WTC11 (cell line): ENCODE data around the gene KAT7. TPM values are rescaled to one million over a fixed set of nuclear protein-coding genes. Genes with fewer than 3 reads are reported as not detected.

Source experiments
- ATAC-seq: fragments of 200-7000 bp; cut with Tn5 transposase; 2 replicates; pipeline ENCODE4 v1.10.0; 2021; ENCODE audit warnings: mild to moderate bottlenecking, moderate library complexity
- CTCF ChIA-PET: fragments of 300-600 bp; sonication (Branson Sonifier 250); formaldehyde crosslinking; loops from one replicate; lab custom pipeline; 2021; ENCODE audit warnings: antibody characterized with exemption; lab: Charles Lee
- POLR2A ChIA-PET: fragments of 350-600 bp; sonication (Branson Sonifier 250); formaldehyde crosslinking; loops from one replicate; lab custom pipeline; 2021; ENCODE audit warnings: antibody characterized with exemption; lab: Charles Lee
- DNase-seq: peaks from one replicate; pipeline ENCODE4 v3.0.0; 2021; ENCODE audit warnings: low spot score
- H3K27ac Mint-ChIP-seq: 2 replicates; pipeline ENCODE4 v1.8.0; 2021; ENCODE audit warnings: mixed read lengths
- H3K27me3 Mint-ChIP-seq: 2 replicates; pipeline ENCODE4 v1.8.0; 2021; ENCODE audit warnings: low read depth, mild to moderate bottlenecking, moderate library complexity, mixed read lengths
- H3K36me3 Mint-ChIP-seq: 2 replicates; pipeline ENCODE4 v1.8.0; 2021; ENCODE audit warnings: mixed read lengths
- H3K4me1 Mint-ChIP-seq: 2 replicates; pipeline ENCODE4 v1.8.0; 2022; ENCODE audit warnings: mixed read lengths
- H3K4me3 Mint-ChIP-seq: 2 replicates; pipeline ENCODE4 v1.8.0; 2021; ENCODE audit warnings: mild to moderate bottlenecking, moderate library complexity, mixed read lengths
- H3K9me3 Mint-ChIP-seq: 2 replicates; pipeline ENCODE4 v1.8.0; 2021; ENCODE audit warnings: mixed read lengths
- AFF4 ChIP-seq: sonication (generic); formaldehyde crosslinking; IDR thresholded peaks from 2 replicates; pipeline ENCODE4 v1.8.1; 2023; ENCODE audit warnings: mild to moderate bottlenecking, missing genetic modification reagents, borderline replicate concordance
- FOXJ3 ChIP-seq: sonication (generic); formaldehyde crosslinking; IDR thresholded peaks from 2 replicates; pipeline ENCODE4 v1.9.0; 2021; ENCODE audit warnings: missing genetic modification reagents, mild to moderate bottlenecking, borderline replicate concordance
- FOXK1 ChIP-seq: sonication (generic); formaldehyde crosslinking; IDR thresholded peaks from 2 replicates; pipeline ENCODE4 v1.8.0; 2022; ENCODE audit warnings: mild to moderate bottlenecking, moderate library complexity, missing genetic modification reagents
- GABPB1 ChIP-seq: sonication (generic); formaldehyde crosslinking; IDR thresholded peaks from 2 replicates; pipeline ENCODE4 v1.8.1; 2023; ENCODE audit warnings: mild to moderate bottlenecking, missing genetic modification reagents
- HMGA2 ChIP-seq: fragments of 250-450 bp; sonication (Bioruptor Pico); IDR thresholded peaks from 2 replicates; pipeline ENCODE4 v1.4.0; 2021; ENCODE audit warnings: mild to moderate bottlenecking, moderate library complexity
- IRF2 ChIP-seq: sonication (generic); formaldehyde crosslinking; IDR thresholded peaks from 2 replicates; pipeline ENCODE4 v1.8.0; 2022; ENCODE audit warnings: low read depth, missing genetic modification reagents, borderline replicate concordance
- KAT7 ChIP-seq: sonication (generic); formaldehyde crosslinking; IDR thresholded peaks from 2 replicates; pipeline ENCODE4 v1.8.1; 2023; ENCODE audit warnings: missing genetic modification reagents, mild to moderate bottlenecking, borderline replicate concordance
- NR2C2 ChIP-seq: sonication (generic); formaldehyde crosslinking; IDR thresholded peaks from 2 replicates; pipeline ENCODE4 v1.8.0; 2022; ENCODE audit warnings: mild to moderate bottlenecking, missing genetic modification reagents
- PRRX2 ChIP-seq: fragments of 250-450 bp; sonication (Bioruptor Pico); IDR thresholded peaks from 2 replicates; pipeline ENCODE4 v1.8.0; 2021; ENCODE audit warnings: mild to moderate bottlenecking
- SMAD3 ChIP-seq: sonication (generic); formaldehyde crosslinking; IDR thresholded peaks from 2 replicates; pipeline ENCODE4 v1.8.0; 2022; ENCODE audit warnings: missing genetic modification reagents, mild to moderate bottlenecking, borderline replicate concordance
- TCF7 ChIP-seq: sonication (generic); formaldehyde crosslinking; IDR thresholded peaks from 2 replicates; pipeline ENCODE4 v1.8.0; 2022; ENCODE audit warnings: mild to moderate bottlenecking, low read depth, missing genetic modification reagents, moderate library complexity
- TEAD1 ChIP-seq: sonication (generic); formaldehyde crosslinking; IDR thresholded peaks from 2 replicates; pipeline ENCODE4 v1.8.0; 2022; ENCODE audit warnings: mild to moderate bottlenecking, missing genetic modification reagents
- ZBTB21 ChIP-seq: sonication (generic); formaldehyde crosslinking; IDR thresholded peaks from 2 replicates; pipeline ENCODE4 v1.8.1; 2023; ENCODE audit warnings: mild to moderate bottlenecking, missing genetic modification reagents, borderline replicate concordance
- ZNF263 ChIP-seq: sonication (generic); formaldehyde crosslinking; IDR thresholded peaks from 2 replicates; pipeline ENCODE4 v1.8.1; 2022; ENCODE audit warnings: low read depth, mild to moderate bottlenecking, moderate library complexity, missing genetic modification reagents
- total RNA-seq: library from RNA; stranded (reverse); gene quantifications from 3 replicates; pipeline ENCODE4 v1.2.3, GENCODE V29; 2021
- TF ChIP-seq, protein P1 (sequence below): sonication (generic); formaldehyde crosslinking; IDR thresholded peaks from 2 replicates; pipeline ENCODE4 v1.8.0; 2022; ENCODE audit warnings: mild to moderate bottlenecking, missing genetic modification reagents
- TF ChIP-seq, protein P2 (sequence below): sonication (generic); formaldehyde crosslinking; IDR thresholded peaks from 2 replicates; pipeline ENCODE4 v1.8.0; 2023; ENCODE audit warnings: missing genetic modification reagents
- TF ChIP-seq, protein P3 (sequence below): fragments of 250-450 bp; sonication (Bioruptor Pico); IDR thresholded peaks from 2 replicates; pipeline ENCODE4 v1.9.0; 2021; ENCODE audit warnings: mild to moderate bottlenecking
- TF ChIP-seq, protein P4 (sequence below): sonication (generic); formaldehyde crosslinking; IDR thresholded peaks from 2 replicates; pipeline ENCODE4 v1.8.1; 2023; ENCODE audit warnings: mild to moderate bottlenecking, missing genetic modification reagents, moderate library complexity
- TF ChIP-seq, protein P5 (sequence below): sonication (generic); formaldehyde crosslinking; IDR thresholded peaks from 2 replicates; pipeline ENCODE4 v1.8.1; 2022; ENCODE audit warnings: mild to moderate bottlenecking, missing genetic modification reagents, moderate library complexity, borderline replicate concordance

Gene KAT7
- total RNA-seq, 1 experiment from 2014 or later: 199 TPM

- TF ChIP-seq SMAD3 (CRISPR knock-in tag) (no peak), KAT7 (CRISPR knock-in tag) (no peak), ZBTB21 (CRISPR knock-in tag) (no peak), IRF2 (CRISPR knock-in tag) (no peak)
- TF ChIP-seq, protein P1, sequence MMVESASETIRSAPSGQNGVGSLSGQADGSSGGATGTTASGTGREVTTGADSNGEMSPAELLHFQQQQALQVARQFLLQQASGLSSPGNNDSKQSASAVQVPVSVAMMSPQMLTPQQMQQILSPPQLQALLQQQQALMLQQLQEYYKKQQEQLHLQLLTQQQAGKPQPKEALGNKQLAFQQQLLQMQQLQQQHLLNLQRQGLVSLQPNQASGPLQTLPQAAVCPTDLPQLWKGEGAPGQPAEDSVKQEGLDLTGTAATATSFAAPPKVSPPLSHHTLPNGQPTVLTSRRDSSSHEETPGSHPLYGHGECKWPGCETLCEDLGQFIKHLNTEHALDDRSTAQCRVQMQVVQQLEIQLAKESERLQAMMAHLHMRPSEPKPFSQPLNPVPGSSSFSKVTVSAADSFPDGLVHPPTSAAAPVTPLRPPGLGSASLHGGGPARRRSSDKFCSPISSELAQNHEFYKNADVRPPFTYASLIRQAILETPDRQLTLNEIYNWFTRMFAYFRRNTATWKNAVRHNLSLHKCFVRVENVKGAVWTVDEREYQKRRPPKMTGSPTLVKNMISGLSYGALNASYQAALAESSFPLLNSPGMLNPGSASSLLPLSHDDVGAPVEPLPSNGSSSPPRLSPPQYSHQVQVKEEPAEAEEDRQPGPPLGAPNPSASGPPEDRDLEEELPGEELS: no peak
These were observed 12.8 kb upstream of the KAT7 start (continued) for GRCh38 chr17:49775546-49776260.

GRCh38 chr17:49776551-49777300 lies 11.8 kb upstream of the KAT7 start:
- H3K4me1 Mint-ChIP-seq: no peaks in the 10 kb centered on the region
- no peaks in the 10 kb centered on the region for H3K36me3 Mint-ChIP-seq
- H3K9me3 Mint-ChIP-seq: no peaks in the 10 kb centered on the region
- H3K27me3 Mint-ChIP-seq: peaks cover 4% of the 10 kb centered on the region
- TF ChIP-seq FOXK1 (CRISPR knock-in tag): no peak
- TF ChIP-seq, protein P2, sequence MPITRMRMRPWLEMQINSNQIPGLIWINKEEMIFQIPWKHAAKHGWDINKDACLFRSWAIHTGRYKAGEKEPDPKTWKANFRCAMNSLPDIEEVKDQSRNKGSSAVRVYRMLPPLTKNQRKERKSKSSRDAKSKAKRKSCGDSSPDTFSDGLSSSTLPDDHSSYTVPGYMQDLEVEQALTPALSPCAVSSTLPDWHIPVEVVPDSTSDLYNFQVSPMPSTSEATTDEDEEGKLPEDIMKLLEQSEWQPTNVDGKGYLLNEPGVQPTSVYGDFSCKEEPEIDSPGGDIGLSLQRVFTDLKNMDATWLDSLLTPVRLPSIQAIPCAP (CRISPR knock-in tag): no peak
- no peak for TF ChIP-seq FOXJ3 (CRISPR knock-in tag)
- no peak for TF ChIP-seq NR2C2 (CRISPR knock-in tag)
- TF ChIP-seq, protein P1: no peak
- TF ChIP-seq, protein P3, sequence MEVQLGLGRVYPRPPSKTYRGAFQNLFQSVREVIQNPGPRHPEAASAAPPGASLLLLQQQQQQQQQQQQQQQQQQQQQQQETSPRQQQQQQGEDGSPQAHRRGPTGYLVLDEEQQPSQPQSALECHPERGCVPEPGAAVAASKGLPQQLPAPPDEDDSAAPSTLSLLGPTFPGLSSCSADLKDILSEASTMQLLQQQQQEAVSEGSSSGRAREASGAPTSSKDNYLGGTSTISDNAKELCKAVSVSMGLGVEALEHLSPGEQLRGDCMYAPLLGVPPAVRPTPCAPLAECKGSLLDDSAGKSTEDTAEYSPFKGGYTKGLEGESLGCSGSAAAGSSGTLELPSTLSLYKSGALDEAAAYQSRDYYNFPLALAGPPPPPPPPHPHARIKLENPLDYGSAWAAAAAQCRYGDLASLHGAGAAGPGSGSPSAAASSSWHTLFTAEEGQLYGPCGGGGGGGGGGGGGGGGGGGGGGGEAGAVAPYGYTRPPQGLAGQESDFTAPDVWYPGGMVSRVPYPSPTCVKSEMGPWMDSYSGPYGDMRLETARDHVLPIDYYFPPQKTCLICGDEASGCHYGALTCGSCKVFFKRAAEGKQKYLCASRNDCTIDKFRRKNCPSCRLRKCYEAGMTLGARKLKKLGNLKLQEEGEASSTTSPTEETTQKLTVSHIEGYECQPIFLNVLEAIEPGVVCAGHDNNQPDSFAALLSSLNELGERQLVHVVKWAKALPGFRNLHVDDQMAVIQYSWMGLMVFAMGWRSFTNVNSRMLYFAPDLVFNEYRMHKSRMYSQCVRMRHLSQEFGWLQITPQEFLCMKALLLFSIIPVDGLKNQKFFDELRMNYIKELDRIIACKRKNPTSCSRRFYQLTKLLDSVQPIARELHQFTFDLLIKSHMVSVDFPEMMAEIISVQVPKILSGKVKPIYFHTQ (CRISPR knock-in tag): no peak
- TF ChIP-seq, protein P4, sequence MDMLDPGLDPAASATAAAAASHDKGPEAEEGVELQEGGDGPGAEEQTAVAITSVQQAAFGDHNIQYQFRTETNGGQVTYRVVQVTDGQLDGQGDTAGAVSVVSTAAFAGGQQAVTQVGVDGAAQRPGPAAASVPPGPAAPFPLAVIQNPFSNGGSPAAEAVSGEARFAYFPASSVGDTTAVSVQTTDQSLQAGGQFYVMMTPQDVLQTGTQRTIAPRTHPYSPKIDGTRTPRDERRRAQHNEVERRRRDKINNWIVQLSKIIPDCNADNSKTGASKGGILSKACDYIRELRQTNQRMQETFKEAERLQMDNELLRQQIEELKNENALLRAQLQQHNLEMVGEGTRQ (CRISPR knock-in tag): no peak
- TF ChIP-seq, protein P5, sequence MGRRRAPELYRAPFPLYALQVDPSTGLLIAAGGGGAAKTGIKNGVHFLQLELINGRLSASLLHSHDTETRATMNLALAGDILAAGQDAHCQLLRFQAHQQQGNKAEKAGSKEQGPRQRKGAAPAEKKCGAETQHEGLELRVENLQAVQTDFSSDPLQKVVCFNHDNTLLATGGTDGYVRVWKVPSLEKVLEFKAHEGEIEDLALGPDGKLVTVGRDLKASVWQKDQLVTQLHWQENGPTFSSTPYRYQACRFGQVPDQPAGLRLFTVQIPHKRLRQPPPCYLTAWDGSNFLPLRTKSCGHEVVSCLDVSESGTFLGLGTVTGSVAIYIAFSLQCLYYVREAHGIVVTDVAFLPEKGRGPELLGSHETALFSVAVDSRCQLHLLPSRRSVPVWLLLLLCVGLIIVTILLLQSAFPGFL: no peak
- TF ChIP-seq TCF7: no peak
- TF ChIP-seq AFF4 (CRISPR knock-in tag): no peak
- no peak for TF ChIP-seq TEAD1 (CRISPR knock-in tag)
- TF ChIP-seq GABPB1: no peak
- no peak for TF ChIP-seq ZNF263 (CRISPR knock-in tag)
- TF ChIP-seq PRRX2 (CRISPR knock-in tag): no peak
- no peak for TF ChIP-seq HMGA2 (CRISPR knock-in tag)
- no peak overlapping the region for H3K4me3 Mint-ChIP-seq
- DNase-seq (no peak), ATAC-seq (no peak)
- POLR2A ChIA-PET: interaction anchor here (1.4 kb wide), 1 partner anchor 13 kb away, joined by 4 read pairs; the partner anchor contains the start of gene FAM117A
- CTCF ChIA-PET: interaction anchor here (1.2 kb wide), 1 partner anchor 12 kb away, joined by 5 read pairs; the partner anchor contains the start of gene FAM117A
- H3K27ac Mint-ChIP-seq: no peak overlapping the region
